Body of pancreas (tissue), 4 donors: ENCODE results near the gene MRPL28. TPM values are rescaled to one million over a fixed set of nuclear protein-coding genes. Genes with fewer than 3 reads are reported as not detected.
"Not testable (repeated sequence)": the region's sequence is repeated elsewhere in the genome, so short reads cannot be mapped to it uniquely, and the experiment has no call there.

Source experiments
- ATAC-seq: fragments of 150-250 bp; one replicate; pipeline ENCODE4 v1.9.1; 2016
- DNase-seq, 4 donors: peaks; one replicate each; pipeline ENCODE4 v3.0.0-alpha.2; 2019
- H3K27ac ChIP-seq, 4 donors: fragments of 200-600 bp; sonication (generic); 1 replicate in 3 of 4; 2 replicates in 1 of 4; pipeline versions ENCODE4 v1.5.1 to v1.6.1; 2016 to 2019; ENCODE audit warnings: mild to moderate bottlenecking in 1 of 4, mixed read lengths in 1 of 4, moderate library complexity in 1 of 4
- H3K27me3 ChIP-seq, 2 donors: fragments of 200-600 bp; sonication (generic); one replicate each; pipeline ENCODE4 v1.6.0; 2016; ENCODE audit warnings: mild to moderate bottlenecking in 1 of 2
- H3K36me3 ChIP-seq, 2 donors: fragments of 200-600 bp; sonication (generic); replicated peaks in 1 of 2; 2 replicates each; pipeline ENCODE4 v1.5.1; 2016; ENCODE audit warnings: low read depth in 2 of 2; ENCODE audit not compliant: insufficient read depth in 1 of 2
- H3K4me1 ChIP-seq: fragments of 200-600 bp; sonication (generic); one replicate; pipeline ENCODE4 v1.6.0; 2016
- H3K4me3 ChIP-seq, 2 donors: fragments of 200-600 bp; sonication (generic); 1 replicate in 1 of 2; 2 replicates in 1 of 2; pipeline ENCODE4 v1.5.1; 2016 to 2019
- H3K9me3 ChIP-seq, 3 donors: fragments of 200-600 bp; sonication (generic); 1 replicate in 2 of 3; 2 replicates in 1 of 3; pipeline ENCODE4 v1.5.1; 2016
- POLR2A ChIP-seq, 3 donors: fragments of 450-650 bp; IDR thresholded peaks; one replicate each; pipeline ENCODE4 v1.6.1; 2016; ENCODE audit warnings: antibody characterized with exemption in 3 of 3, mild to moderate bottlenecking in 2 of 3
- WGBS, 2 donors: methylation state at CpG; one replicate each; pipeline ENCODE4 v1.1.5; 2017; 5-methylcytosine and 5-hydroxymethylcytosine counted together
- intact Hi-C: fragments of 100-400 bp; cut with DNase I; formaldehyde crosslinking; loops from one replicate; pipeline ENCODE4 v1.15.1; 2023
- total RNA-seq, 2 donors: library from RNA; depleted of rRNA; stranded (reverse); fragments of >200 nt; gene quantifications; one replicate each; pipeline ENCODE4 v1.1.0, GENCODE V29; 2016
- TF ChIP-seq, protein P1 (sequence below), 7 experiments: fragments of 450-650 bp in 4 of 7; fragments of 200-600 bp in 3 of 7; sonication (generic) in 3 of 7; IDR thresholded peaks; one replicate each; pipeline ENCODE4 v1.5.1; 2016 to 2019; ENCODE audit warnings: antibody characterized with exemption in 7 of 7

The MRPL28 gene
- total RNA-seq, 2 donors from 2014 or later: 22.1 to 31.0 TPM

DNA sequence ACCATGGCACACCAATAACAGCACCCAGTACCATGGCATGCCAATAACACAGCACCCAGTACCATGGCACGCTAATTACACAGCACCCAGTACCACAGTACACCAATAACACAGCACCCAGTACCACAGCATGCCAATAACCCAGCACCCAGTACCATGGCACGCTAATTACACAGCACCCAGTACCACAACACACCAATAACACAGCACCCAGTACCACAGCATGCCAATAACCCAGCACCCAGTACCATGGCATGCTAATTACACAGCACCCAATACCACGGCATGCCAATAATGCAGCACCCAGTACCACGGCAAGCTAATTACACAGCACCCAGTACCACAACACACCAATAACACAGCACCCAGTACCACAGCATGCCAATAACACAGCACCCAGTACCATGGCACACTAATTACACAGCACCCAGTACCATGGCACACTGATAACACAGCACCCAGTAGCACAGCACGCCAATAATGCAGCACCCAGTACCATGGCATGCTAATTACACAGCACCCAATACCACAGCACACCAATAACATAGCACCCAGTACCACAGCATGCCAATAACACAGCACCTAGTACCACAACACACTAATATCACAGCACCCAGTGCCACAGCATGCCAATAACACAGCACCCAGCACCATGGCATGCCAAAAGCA lies 36.0 kb downstream of the MRPL28 start:
- H3K9me3 ChIP-seq, H3K27ac ChIP-seq, H3K27me3 ChIP-seq, DNase-seq, H3K4me1 ChIP-seq, H3K36me3 ChIP-seq, intact Hi-C loops, ATAC-seq, H3K4me3 ChIP-seq: not testable (repeated sequence)
- WGBS, 2 donors: 88 to 90% methylated on average over 3 to 5 of the region's 5 CpGs

DNA sequence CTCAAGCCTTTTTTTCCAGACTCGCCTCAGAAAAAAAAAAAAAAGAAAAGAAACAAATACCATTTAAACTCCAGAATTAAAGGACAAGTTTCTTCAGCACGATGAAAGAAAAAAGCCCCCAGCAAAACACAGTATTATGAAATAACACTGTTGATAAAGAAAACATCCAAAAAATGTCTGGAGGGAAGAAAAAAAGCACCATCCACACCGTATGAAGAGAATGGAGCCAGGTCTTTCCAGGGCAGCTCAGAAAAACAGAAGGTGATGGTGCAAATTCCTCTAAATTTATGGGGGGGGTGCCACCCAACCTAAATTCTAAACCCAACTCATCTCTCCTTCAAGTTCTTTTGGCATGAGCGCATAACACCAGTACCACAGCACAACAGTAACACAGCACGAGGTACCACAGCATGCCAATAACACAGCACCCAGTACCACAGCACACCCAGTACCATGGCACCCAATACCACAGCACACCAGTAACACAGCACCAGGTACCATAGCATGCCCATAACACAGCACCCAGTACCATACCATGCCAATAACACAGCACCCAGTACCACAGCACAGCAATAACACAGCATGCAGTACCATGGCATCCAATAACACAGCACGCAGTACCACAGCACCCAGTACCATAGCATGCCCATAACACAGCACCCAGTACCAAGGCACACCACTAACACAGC lies 36.8 kb downstream of the MRPL28 start:
- no peak overlapping the region for H3K27ac ChIP-seq
- H3K4me1 ChIP-seq: no peaks in the 10 kb centered on the region
- DNase-seq: no peak
- H3K4me3 ChIP-seq: no peak overlapping the region
- TF ChIP-seq, protein P1, sequence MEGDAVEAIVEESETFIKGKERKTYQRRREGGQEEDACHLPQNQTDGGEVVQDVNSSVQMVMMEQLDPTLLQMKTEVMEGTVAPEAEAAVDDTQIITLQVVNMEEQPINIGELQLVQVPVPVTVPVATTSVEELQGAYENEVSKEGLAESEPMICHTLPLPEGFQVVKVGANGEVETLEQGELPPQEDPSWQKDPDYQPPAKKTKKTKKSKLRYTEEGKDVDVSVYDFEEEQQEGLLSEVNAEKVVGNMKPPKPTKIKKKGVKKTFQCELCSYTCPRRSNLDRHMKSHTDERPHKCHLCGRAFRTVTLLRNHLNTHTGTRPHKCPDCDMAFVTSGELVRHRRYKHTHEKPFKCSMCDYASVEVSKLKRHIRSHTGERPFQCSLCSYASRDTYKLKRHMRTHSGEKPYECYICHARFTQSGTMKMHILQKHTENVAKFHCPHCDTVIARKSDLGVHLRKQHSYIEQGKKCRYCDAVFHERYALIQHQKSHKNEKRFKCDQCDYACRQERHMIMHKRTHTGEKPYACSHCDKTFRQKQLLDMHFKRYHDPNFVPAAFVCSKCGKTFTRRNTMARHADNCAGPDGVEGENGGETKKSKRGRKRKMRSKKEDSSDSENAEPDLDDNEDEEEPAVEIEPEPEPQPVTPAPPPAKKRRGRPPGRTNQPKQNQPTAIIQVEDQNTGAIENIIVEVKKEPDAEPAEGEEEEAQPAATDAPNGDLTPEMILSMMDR (IDR thresholded peaks at IDR 0.05): no peak
- TF ChIP-seq POLR2A (IDR thresholded peaks at IDR 0.05): no peak
- WGBS, 2 donors: 76 to 79% methylated on average over 6 of the region's 6 CpGs
- H3K36me3 ChIP-seq: no peaks in the 10 kb centered on the region
- no peaks in the 10 kb centered on the region for H3K9me3 ChIP-seq
- intact Hi-C loops: no loop called here
- no peak for ATAC-seq
- no peaks in the 10 kb centered on the region for H3K27me3 ChIP-seq

DNA sequence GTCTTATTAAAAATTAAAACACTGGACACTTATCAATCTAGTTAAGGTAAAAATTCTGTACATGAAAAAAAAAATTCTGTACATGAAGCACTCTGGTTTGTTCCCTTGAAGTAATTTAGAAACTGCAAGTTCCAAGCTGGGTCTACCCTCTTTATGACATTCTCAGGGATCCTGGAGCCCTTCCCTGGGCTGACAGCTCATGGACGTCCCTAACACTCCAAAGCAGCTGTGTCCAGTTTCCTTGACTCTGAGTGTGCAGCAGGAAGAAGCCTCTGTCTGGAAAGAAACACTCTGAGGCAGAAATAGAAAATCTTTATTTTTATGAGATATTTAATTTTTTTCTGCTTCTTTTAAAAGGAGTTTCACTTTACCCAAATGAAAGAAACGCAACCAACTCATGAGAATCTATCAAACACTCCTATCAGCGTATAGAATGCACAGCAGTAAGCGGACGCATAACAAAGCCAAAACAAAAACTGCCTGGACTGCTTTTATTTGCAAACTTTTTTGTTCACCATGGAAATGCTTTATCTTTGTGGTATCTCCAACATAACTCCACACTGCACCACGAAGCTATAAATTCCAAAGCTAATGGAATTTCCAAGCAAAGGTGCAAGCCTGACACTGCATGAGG lies 39.0 kb downstream of the MRPL28 start:
- DNase-seq, H3K27me3 ChIP-seq, H3K36me3 ChIP-seq, intact Hi-C loops, H3K9me3 ChIP-seq, H3K4me3 ChIP-seq, ATAC-seq, H3K27ac ChIP-seq: not testable (repeated sequence)
- H3K4me1 ChIP-seq: peaks cover 21% of the 10 kb centered on the region
- WGBS, 2 donors: 67 to 76% methylated on average over 6 of the region's 6 CpGs

DNA sequence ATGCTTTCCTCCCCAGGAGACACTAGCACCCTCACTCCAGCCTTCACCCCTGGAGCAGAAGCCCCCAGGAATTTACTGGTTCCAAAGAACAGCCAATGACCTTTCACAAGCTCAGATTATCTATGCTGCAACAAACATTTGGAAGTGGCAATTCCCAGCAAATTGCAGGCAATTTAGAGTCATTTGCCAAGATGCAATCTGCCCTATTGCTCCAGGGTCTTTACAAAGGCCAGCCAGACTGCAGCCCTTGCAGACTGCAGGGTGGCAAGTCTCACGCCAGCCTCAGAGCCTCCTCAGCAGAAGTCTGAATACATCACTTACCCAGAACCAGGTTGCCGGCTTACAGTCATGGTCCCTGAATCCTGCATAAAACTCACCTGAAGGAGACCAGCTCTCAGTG lies 39.6 kb downstream of the MRPL28 start:
- TF ChIP-seq, protein P1 (IDR thresholded peaks at IDR 0.05): no peak
- no peak for TF ChIP-seq POLR2A (IDR thresholded peaks at IDR 0.05)
- WGBS, 2 donors: 87 to 100% methylated on average over 1 to 2 of the region's 2 CpGs
- DNase-seq (no peak), ATAC-seq (no peak)
- Histone ChIP-seq H3K4me3 (no peak overlapping the region), H3K4me1 (peaks cover 21% of the 10 kb centered on the region), H3K27ac (no peak overlapping the region), H3K27me3 (no peaks in the 10 kb centered on the region), H3K36me3 (no peaks in the 10 kb centered on the region), H3K9me3 (no peaks in the 10 kb centered on the region)
- intact Hi-C loops: no loop called here

DNA sequence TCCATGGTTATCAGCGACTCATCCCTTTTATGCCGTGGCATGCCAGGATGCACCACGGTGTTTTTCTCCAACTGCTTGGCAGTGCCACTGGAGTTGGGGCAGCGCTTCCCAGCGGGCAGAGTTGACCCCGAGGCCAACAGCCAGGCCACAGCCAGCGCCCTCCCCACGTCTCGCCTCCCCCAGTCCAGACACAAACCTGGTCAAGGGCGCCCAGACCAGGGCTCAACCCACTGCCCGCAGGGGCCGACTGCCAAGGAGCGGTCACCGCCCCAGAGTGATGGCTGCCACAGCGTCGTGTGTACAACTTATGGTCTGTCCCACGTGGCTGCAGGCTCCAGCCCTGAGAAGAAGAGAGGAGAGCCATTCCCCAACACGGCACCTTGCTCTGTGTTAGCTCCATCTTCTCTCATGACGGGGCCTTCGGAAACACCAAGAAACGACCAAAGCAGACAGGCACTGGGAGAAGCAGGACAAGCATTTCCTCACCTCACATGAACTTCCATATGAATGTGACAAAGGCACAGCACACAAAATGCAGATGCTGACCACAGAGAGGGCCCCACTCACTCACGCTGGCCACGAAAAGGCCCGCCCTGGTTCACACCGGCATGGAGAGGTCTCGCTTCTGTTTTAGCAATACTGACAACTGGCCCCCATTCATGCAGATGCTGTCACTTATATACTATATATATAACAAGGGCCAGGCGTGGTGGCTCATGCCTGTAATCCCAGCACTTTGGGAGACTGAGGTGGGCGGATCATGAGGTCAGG lies 44.8 kb downstream of the MRPL28 start:
- peak overlapping the region in 1 of 4 donors; percentile 24 for H3K27ac ChIP-seq

More for the DNA sequence above, 44.8 kb downstream of the MRPL28 start:
- intact Hi-C loops: no loop called here
- DNase-seq: no peak
- Histone ChIP-seq H3K4me3 (no peak overlapping the region), H3K4me1 (peaks cover 21% of the 10 kb centered on the region), H3K36me3 (no peaks in the 10 kb centered on the region), H3K27me3 (no peaks in the 10 kb centered on the region), H3K9me3 (no peaks in the 10 kb centered on the region)
- no peak for ATAC-seq
- TF ChIP-seq, protein P1 (IDR thresholded peaks at IDR 0.05): no peak
- TF ChIP-seq POLR2A (IDR thresholded peaks at IDR 0.05): no peak
- WGBS, 2 donors: 83 to 92% methylated on average over 14 to 28 of the region's 28 CpGs
